KMS-11 (cell line): ENCODE results near the gene SRSF5.
A peak's percentile ranks its signal among the peaks of the same experiment; 100 is the strongest.
"Not testable (repeated sequence)": the region's sequence is repeated elsewhere in the genome, so short reads cannot be mapped to it uniquely, and the experiment has no call there.

Experiments
- H2AFZ ChIP-seq: fragments of 200-600 bp; sonication (generic); 2 replicates; pipeline ENCODE4 v1.6.1; 2016; ENCODE audit warnings: antibody characterized with exemption, mixed run types, low read depth
- H3K27ac ChIP-seq: fragments of 200-600 bp; sonication (generic); 2 replicates; pipeline ENCODE4 v1.6.1; 2016; ENCODE audit warnings: mild to moderate bottlenecking, mixed run types
- H3K27me3 ChIP-seq: fragments of 200-600 bp; sonication (generic); 2 replicates; pipeline ENCODE4 v1.6.1; 2017; ENCODE audit warnings: mild to moderate bottlenecking, low read depth, mixed run types, moderate library complexity; ENCODE audit not compliant: insufficient read depth
- H3K36me3 ChIP-seq: fragments of 200-600 bp; sonication (generic); 2 replicates; pipeline ENCODE4 v1.6.1; 2017; ENCODE audit warnings: mild to moderate bottlenecking, mixed run types; ENCODE audit not compliant: insufficient read depth
- H3K4me1 ChIP-seq: fragments of 200-600 bp; sonication (generic); 2 replicates; pipeline ENCODE4 v1.6.1; 2016; ENCODE audit warnings: mild to moderate bottlenecking, low read depth, mixed run types; ENCODE audit not compliant: poor library complexity, severe bottlenecking
- H3K4me2 ChIP-seq: fragments of 200-600 bp; sonication (generic); 2 replicates; pipeline ENCODE4 v1.7.0; 2016; ENCODE audit warnings: mild to moderate bottlenecking, mixed run types
- H3K4me3 ChIP-seq: fragments of 200-600 bp; sonication (generic); IDR thresholded peaks from 2 replicates; pipeline ENCODE4 v1.6.1; 2017; ENCODE audit warnings: low read depth, low read length, mixed read lengths; ENCODE audit not compliant: insufficient read depth
- H3K79me2 ChIP-seq: fragments of 200-600 bp; sonication (generic); 2 replicates; pipeline ENCODE4 v1.6.1; 2016; ENCODE audit warnings: low read depth, mixed run types; ENCODE audit not compliant: insufficient read depth
- H3K9ac ChIP-seq: fragments of 200-600 bp; sonication (generic); 2 replicates; pipeline ENCODE4 v1.6.1; 2016; ENCODE audit warnings: mild to moderate bottlenecking, mixed run types
- H4K20me1 ChIP-seq: fragments of 200-600 bp; sonication (generic); 2 replicates; pipeline ENCODE4 v1.6.1; 2016; ENCODE audit warnings: mild to moderate bottlenecking, mixed run types; ENCODE audit not compliant: insufficient read depth
- CTCF ChIP-seq: fragments of 200-600 bp; sonication (generic); conservative IDR thresholded peaks from 2 replicates; pipeline ENCODE4 v1.6.1; 2017; ENCODE audit warnings: low read depth, mild to moderate bottlenecking, antibody characterized with exemption, low read length, moderate library complexity, mixed read lengths

Gene SRSF5

GRCh38 chr14:69766984-69767368 lies at the start of gene SRSF5:
SRSF5 (plus strand) TSS chr14:69767142; CDS start chr14:69768157, 1,015 bp downstream.
- H3K27me3 ChIP-seq = no peaks in the 10 kb centered on the region
- H3K27ac ChIP-seq = peak within 1 kb of the TSS; percentile 100
- H3K4me1 ChIP-seq = peaks cover 18% of the 10 kb centered on the region
- peak within 1 kb of the TSS; percentile 63 for H2AFZ ChIP-seq
- H3K4me2 ChIP-seq = peak within 1 kb of the TSS; percentile 88
- H3K4me3 ChIP-seq = no peak within 1 kb of the TSS
- no peak for TF ChIP-seq CTCF
- peaks cover 25% of the 10 kb centered on the region for H3K79me2 ChIP-seq
- peaks cover 7% of the 10 kb centered on the region; the same call in 1 of the 2 replicates for H4K20me1 ChIP-seq
- H3K9ac ChIP-seq = peak within 1 kb of the TSS; percentile 99
- peaks cover 14% of the 10 kb centered on the region; the same call in 1 of the 2 replicates for H3K36me3 ChIP-seq

DNA sequence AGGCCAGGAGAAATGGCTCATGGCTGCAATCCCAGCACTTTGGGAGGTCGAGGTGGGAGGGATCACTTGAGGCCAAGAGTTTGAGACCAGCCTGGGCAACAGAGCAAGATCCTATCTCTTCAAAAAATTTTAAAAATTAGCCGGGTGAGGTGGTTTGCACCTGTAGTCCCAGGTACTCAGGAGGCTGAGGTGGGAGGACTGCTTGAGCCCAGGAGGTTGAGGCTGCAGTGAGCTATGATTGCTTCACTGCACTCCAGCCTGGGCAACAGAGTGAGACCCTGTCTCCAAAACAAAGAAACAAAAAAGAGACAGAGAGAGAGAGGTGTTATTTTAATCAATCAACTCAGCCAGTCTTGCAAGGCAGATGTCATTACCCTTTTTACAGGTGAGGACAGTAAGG lies 48.3 kb upstream of the SRSF5 start:
- H3K27ac ChIP-seq, H3K9ac ChIP-seq, H3K79me2 ChIP-seq, H2AFZ ChIP-seq, H3K4me3 ChIP-seq, H3K27me3 ChIP-seq, H3K4me2 ChIP-seq, H3K36me3 ChIP-seq, H4K20me1 ChIP-seq: not testable (repeated sequence)
- H3K4me1 ChIP-seq = peaks cover 36% of the 10 kb centered on the region

DNA sequence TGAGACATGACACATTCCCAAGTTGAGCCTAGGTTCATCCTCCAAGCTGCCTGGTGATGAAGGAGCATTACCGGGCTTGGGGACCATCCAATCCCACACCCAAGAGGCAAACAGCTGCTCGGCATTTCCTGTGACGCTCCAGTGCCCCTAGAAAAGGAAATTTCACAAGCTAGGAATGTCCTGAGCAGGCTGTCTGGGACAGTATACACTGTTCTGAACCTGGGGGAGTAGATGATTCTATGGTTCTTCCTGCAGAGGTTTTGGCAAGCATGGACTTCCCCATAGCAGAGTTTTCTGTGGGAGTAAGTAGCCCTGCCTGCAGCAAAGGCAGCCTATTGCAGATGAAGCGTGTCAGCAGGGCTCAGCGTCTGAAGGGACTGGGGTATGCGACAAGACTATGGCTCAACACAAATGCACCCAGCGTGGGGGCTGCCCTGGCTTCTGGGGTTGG lies 47.4 kb upstream of the SRSF5 start:
- Histone ChIP-seq H3K9ac (no peak overlapping the region), H3K27me3 (no peaks in the 10 kb centered on the region), H4K20me1 (no peaks in the 10 kb centered on the region), H3K27ac (no peak overlapping the region), H3K4me3 (no peak overlapping the region), H3K79me2 (no peaks in the 10 kb centered on the region), H3K36me3 (no peaks in the 10 kb centered on the region), H3K4me2 (no peak overlapping the region), H2AFZ (no peak overlapping the region), H3K4me1 (peaks cover 26% of the 10 kb centered on the region)
- TF ChIP-seq CTCF = no peak

DNA sequence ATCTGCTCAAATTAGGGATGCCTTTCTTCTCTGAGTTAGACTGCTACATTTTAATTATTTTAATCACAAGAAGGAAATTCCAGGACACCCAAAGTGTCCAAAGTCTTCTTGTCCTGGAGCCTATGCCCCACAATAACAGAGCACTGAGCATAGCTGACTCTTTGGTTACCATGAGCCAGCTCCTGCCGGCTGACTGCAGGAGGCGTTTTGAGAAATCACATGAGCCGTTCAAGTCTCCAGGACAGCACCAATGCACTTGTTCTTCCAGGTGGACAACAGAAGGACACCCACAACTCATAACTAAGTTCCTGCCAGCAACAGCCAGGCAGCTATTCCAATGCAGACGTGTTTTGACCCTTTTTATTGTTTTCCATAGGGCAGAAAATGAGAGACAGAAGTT lies 46.0 kb upstream of the SRSF5 start:
- no peaks in the 10 kb centered on the region for H4K20me1 ChIP-seq
- no peak for TF ChIP-seq CTCF
- H3K79me2 ChIP-seq = no peaks in the 10 kb centered on the region
- H3K27ac ChIP-seq = no peak overlapping the region
- H3K4me1 ChIP-seq = peaks cover 15% of the 10 kb centered on the region
- no peak overlapping the region for H3K9ac ChIP-seq
- H3K4me3 ChIP-seq = no peak overlapping the region
- no peak overlapping the region for H3K4me2 ChIP-seq
- no peak overlapping the region for H2AFZ ChIP-seq
- no peaks in the 10 kb centered on the region for H3K27me3 ChIP-seq
- no peaks in the 10 kb centered on the region for H3K36me3 ChIP-seq

- peak overlapping the region; percentile 75 for H2AFZ ChIP-seq
- H3K36me3 ChIP-seq = no peaks in the 10 kb centered on the region
- H3K4me3 ChIP-seq = no peak overlapping the region
- H3K79me2 ChIP-seq = no peaks in the 10 kb centered on the region
- no peaks in the 10 kb centered on the region for H3K27me3 ChIP-seq
- H3K27ac ChIP-seq = no peak overlapping the region
- peak; percentile 83 for TF ChIP-seq CTCF
- H3K4me2 ChIP-seq = peak overlapping the region; percentile 36
- H3K4me1 ChIP-seq = peaks cover 4% of the 10 kb centered on the region
- no peak overlapping the region; the same call in 1 of the 2 replicates for H3K9ac ChIP-seq
- H4K20me1 ChIP-seq = no peaks in the 10 kb centered on the region
These were observed 40.0 kb upstream of the SRSF5 start for GRCh38 chr14:69726761-69727511.
